HG02763 (cell line): ENCODE data around the gene ZSCAN30.

Experiments
- ATAC-seq: cut with Tn5 transposase; IDR thresholded peaks from one replicate; pipeline ENCODE4 v1.9.1; 2021; ENCODE audit warnings: mild to moderate bottlenecking, moderate library complexity; ENCODE audit not compliant: unreplicated experiment

Gene ZSCAN30

DNA sequence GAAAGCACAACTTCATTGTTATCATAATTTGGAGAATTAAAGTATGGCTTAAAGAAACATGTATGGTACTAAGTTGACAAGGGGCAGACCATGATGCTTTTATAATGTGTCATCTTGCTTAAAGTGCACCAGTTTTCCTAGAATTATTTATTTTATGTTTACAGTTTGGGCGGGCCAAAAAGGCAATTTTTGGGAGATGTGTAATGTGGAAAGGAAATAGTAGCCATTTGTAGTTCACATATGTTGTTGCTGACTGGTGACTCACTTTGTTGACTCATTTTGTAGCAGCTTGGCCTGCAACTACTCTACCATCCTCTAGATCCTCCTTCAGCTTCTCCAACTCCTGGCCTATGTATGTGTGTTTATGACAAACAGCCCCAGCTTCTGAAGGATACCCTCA is 7.7 kb downstream of the ZSCAN30 start:
- ATAC-seq: no peak

- ATAC-seq: no peak
Measured at GRCh38 chr18:35278969-35279368, 11.1 kb downstream of the ZSCAN30 start.

GRCh38 chr18:35278085-35278484 is 11.9 kb downstream of the ZSCAN30 start:
- ATAC-seq: no peak

- ATAC-seq: no peak
Measured at GRCh38 chr18:35277633-35278032, 12.4 kb downstream of the ZSCAN30 start.

GRCh38 chr18:35276267-35276666 is 13.8 kb downstream of the ZSCAN30 start:
- ATAC-seq: no peak

DNA sequence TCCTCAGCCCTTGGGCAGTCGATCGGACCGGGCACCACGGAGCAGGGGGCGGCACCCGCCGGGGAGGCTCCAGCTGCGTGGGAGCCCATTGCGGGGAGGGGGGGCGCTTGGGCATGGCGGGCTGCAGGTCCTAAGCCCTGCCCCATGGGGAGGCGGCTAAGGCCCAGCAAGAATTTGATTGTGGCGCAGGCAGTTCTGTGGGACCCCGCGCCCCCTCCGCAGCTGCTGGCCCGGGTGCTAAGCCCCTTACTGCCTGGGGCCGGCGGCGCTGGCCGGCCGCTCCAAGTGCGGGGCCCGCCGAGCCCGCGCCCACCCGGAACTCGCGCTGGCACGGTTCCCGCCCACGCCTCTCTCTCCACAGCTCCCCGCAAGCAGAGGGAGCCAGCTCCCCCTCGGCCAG is 18.4 kb downstream of the ZSCAN30 start:
- ATAC-seq: no peak

GRCh38 chr18:35268821-35269220 is 21.2 kb downstream of the ZSCAN30 start:
- no peak for ATAC-seq

- no peak for ATAC-seq
Measured at GRCh38 chr18:35267809-35268208, 22.2 kb downstream of the ZSCAN30 start.

DNA sequence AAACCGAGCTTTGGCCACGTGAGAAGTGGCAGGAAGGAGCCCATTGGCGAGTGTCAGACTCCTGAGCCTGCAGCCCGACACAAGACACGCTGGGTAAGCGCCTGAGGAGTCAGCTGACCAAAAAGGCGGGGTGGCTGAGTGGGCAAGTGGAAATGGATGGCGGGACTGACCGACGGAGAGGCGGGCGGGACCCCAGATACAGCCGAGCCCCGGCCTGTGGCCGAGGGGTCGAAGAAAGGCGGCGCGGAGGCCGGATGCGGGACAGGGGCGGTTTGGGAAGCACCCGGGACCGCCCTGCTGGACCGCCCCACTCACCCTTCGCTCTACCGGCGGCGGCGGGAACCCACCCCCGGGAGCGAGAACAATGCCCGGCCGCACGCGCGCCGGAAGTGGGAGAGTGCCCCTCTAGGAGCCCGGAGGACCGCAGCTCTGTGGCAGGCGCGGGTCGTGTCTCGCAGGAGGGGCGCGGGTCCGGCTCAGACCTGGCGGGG is 22.8 kb downstream of the ZSCAN30 start:
- ATAC-seq: peak; percentile 67

DNA sequence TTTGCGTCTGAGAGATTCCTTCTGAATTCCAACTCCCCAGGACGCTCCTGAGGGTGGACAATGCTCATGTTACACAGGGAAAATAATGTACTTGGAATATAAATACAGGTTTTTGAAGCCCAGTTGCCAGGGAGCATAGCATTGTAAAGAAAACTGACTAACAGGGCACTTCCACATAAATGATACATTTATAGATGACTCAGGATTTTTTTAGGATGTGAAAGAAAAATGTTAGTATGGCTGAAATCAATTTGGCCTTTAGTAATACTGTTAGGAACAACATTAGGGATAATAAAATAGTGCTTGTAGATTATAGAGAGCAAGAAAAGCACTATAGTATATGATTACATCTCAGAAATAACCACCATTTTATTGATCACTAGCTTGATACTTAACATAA is 25.6 kb downstream of the ZSCAN30 start:
- ATAC-seq: no peak

DNA sequence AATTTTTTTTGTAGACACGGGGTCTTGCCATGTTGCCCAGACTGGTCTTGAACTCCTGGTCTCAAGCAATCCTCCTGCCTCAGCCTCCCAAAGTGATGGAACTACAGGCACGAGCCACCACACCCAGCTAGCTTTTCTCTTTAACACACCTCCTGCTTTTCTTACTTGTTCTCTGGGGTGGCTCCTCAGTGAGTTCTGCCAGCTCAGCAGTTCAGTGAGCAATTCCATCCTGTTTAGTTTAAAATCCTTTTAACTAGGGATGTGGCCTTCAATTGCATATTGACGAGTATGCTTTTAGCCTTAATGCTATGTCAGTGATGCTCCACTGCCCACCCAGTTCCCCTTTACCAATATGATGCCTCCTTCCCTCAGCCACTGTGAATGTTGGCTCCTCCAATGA is 33.1 kb downstream of the ZSCAN30 start:
- no peak for ATAC-seq

GRCh38 chr18:35253655-35254287 is 36.3 kb downstream of the ZSCAN30 start:
- no peak for ATAC-seq

DNA sequence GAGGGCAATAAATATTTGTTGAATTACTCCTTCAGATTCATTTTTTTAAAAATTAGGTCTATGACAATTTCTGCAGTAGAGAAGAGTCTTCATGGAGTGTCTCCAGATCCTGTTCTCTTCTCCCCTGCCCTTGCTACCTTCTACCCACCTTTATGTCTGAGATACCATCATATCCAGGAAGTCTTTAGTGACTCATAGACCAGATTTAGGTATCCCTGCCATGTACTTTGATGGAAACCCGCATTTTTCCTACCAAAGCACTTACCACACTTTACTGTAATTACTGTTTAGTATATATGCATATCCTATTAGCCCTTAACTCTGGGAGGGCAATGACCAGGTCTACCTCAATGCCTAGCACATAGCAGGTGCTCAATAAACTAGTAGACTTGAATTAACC is 37.6 kb downstream of the ZSCAN30 start:
- no peak for ATAC-seq

DNA sequence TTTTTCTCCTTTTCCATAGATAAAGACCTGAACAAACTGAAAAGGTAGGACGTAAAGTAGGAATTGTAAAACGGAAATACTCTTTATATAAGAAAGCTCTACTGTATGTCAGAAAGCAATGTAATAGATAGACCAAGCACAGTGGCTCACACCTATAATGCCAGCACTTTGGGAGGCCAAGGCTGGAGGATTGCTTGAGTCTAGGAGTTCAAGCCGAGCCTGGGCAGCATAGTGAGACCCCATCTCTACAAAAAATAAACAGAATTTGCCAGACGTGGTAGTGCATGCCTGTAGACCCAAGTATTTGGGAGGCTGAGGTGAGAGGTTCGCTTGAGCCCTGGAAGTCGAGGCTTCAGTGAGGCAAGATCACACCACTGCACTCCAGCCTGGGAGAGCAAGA is 41.6 kb downstream of the ZSCAN30 start:
- ATAC-seq: no peak

- ATAC-seq: no peak
Measured at GRCh38 chr18:35247412-35248249, 42.4 kb downstream of the ZSCAN30 start.

DNA sequence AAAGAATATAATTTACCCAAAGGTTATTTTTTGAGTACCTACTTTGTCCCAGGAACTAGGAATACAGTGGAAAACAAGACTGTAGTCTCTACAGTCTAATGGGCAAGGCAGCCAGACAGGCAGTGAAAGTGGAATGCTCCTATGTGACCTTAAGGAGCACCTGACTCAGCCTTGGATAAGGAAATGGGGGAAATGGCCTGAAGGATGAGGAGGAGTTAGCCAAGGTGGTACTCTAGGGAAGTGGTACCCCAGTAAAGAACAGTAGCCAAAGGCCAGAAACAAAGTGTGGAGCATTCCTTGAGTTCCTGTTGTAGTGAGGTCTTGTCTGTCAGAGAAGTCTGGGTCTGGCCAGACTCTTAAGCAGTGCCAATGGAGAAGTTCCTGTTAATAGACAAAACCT is 43.2 kb downstream of the ZSCAN30 start:
- no peak for ATAC-seq

DNA sequence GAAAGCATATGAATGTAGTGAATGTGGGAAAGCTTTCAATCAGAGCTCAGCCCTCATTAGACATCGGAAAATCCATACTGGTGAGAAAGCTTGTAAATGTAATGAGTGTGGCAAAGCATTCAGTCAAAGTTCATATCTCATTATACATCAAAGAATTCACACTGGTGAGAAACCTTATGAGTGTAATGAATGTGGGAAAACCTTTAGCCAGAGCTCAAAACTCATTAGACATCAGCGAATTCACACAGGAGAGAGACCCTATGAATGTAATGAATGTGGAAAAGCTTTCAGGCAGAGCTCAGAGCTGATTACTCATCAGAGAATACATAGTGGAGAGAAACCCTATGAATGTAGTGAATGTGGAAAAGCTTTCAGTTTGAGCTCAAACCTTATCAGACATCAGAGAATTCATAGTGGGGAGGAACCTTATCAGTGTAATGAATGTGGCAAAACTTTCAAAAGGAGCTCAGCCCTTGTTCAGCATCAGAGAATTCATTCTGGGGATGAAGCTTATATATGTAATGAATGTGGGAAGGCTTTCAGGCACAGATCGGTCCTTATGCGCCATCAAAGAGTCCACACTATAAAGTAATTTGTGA is 44.2 kb downstream of the ZSCAN30 start:
- no peak for ATAC-seq

- no peak for ATAC-seq
Measured at GRCh38 chr18:35244671-35245070, 45.4 kb downstream of the ZSCAN30 start.

DNA sequence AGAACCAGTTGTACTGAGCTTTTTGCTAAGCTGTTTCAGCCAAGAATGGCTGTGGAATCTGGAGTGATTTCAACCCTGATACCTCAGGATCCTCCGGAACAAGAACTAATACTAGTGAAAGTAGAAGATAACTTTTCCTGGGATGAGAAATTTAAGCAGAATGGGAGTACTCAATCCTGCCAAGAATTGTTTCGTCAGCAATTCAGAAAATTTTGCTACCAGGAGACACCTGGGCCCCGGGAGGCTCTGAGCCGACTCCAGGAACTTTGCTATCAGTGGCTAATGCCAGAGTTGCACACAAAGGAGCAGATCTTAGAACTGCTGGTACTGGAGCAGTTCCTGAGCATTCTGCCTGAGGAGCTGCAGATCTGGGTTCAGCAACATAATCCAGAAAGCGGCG is 47.6 kb downstream of the ZSCAN30 start:
- ATAC-seq: no peak

- ATAC-seq: no peak
Measured at GRCh38 chr18:35241448-35241804, 48.6 kb downstream of the ZSCAN30 start.

DNA sequence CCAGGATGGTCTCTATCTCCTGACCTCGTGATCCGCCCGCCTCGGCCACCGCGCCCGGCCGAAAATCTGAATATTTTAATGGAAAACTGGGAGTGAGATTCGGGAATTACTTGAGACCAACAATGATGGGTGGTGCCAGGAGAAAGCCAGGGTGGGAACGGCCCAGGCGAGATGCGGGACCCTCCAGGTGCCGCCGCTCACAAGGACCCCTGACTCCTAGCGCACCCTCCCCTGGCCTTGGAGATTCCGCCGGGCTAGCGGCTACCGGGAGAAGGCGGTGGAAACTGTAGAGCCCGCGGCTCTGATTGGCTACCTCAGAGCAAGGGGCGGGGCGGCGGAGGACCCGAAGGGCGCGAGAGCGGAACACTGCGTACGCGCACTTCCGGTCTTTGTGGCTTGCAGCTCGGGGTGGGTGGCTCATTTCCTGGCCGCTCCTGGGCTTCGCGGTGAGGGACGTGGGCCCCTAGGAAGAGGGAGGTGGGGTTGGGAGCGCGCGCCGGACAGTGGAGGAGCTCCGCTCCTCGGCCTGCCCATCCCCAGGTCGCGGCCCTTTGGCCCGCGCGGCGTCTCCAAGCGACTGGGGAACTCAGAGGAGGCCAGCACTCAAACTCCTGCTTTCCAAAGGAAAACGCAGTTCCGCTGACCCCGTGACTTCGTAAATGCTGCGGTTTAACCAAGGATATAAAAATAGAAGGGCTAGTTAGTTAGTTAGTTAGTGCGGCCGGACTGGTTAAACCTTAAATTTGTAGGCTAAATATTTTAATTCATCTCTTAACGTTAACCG is 49.2 kb downstream of the ZSCAN30 start, which contains the start of gene ZNF397:
ZNF397 (plus strand) TSS at position 371 of the 784 bp plus-strand sequence. CDS start 1,437 bp downstream, outside the sequence.
- peak; percentile 99 for ATAC-seq
